HEK293 (cell line): Measurements from ENCODE around the gene LGALS1.
A peak's percentile ranks its signal among the peaks of the same experiment; 100 is the strongest.

Experiments used
- CTCF ChIP-seq: fragments of 450-650 bp; formaldehyde crosslinking; IDR thresholded peaks from 2 replicates; pipeline ENCODE4 v1.5.1; 2016; ENCODE audit warnings: missing biosample characterization, missing genetic modification characterization
- GLIS1 ChIP-seq: fragments of 450-650 bp; formaldehyde crosslinking; IDR thresholded peaks from 2 replicates; pipeline ENCODE4 v1.5.1; 2016; ENCODE audit warnings: missing biosample characterization, missing genetic modification characterization
- HIC1 ChIP-seq: fragments of 450-650 bp; formaldehyde crosslinking; IDR thresholded peaks from 2 replicates; pipeline ENCODE4 v1.5.1; 2016; ENCODE audit warnings: missing biosample characterization, missing genetic modification characterization
- PATZ1 ChIP-seq: fragments of 450-650 bp; formaldehyde crosslinking; IDR thresholded peaks from 2 replicates; pipeline ENCODE4 v1.5.1; 2016; ENCODE audit warnings: missing biosample characterization, missing genetic modification characterization
- PRDM10 ChIP-seq: fragments of 450-650 bp; formaldehyde crosslinking; IDR thresholded peaks from 2 replicates; pipeline ENCODE4 v1.5.1; 2016; ENCODE audit warnings: missing biosample characterization, missing genetic modification characterization
- RBAK ChIP-seq: fragments of 450-650 bp; formaldehyde crosslinking; IDR thresholded peaks from 2 replicates; pipeline ENCODE4 v1.5.1; 2016; ENCODE audit warnings: missing biosample characterization, missing genetic modification characterization
- REPIN1 ChIP-seq: fragments of 450-650 bp; formaldehyde crosslinking; IDR thresholded peaks from 2 replicates; pipeline ENCODE4 v1.5.1; 2017; ENCODE audit warnings: missing biosample characterization, missing genetic modification characterization, low read depth
- SP7 ChIP-seq: fragments of 450-650 bp; formaldehyde crosslinking; IDR thresholded peaks from 2 replicates; pipeline ENCODE4 v1.5.1; 2016; ENCODE audit warnings: missing biosample characterization, missing genetic modification characterization
- TRIM28 ChIP-seq: IDR thresholded peaks from 2 replicates; pipeline ENCODE4 v1.6.1; 2011; ENCODE audit warnings: low read length, control low read depth, borderline replicate concordance
- TSHZ1 ChIP-seq: fragments of 450-650 bp; formaldehyde crosslinking; IDR thresholded peaks from 2 replicates; pipeline ENCODE4 v1.5.1; 2016; ENCODE audit warnings: missing biosample characterization, missing genetic modification characterization, borderline replicate concordance
- ZBTB48 ChIP-seq: fragments of 450-650 bp; formaldehyde crosslinking; IDR thresholded peaks from 2 replicates; pipeline ENCODE4 v1.5.1; 2016; ENCODE audit warnings: missing biosample characterization, missing genetic modification characterization
- ZNF10 ChIP-seq: fragments of 450-650 bp; formaldehyde crosslinking; IDR thresholded peaks from 2 replicates; pipeline ENCODE4 v1.5.1; 2017; ENCODE audit warnings: missing biosample characterization, missing genetic modification characterization
- ZNF138 ChIP-seq: fragments of 450-650 bp; formaldehyde crosslinking; IDR thresholded peaks from 2 replicates; pipeline ENCODE4 v1.5.1; 2016; ENCODE audit warnings: missing biosample characterization, missing genetic modification characterization, borderline replicate concordance
- ZNF146 ChIP-seq: fragments of 450-650 bp; formaldehyde crosslinking; IDR thresholded peaks from 2 replicates; pipeline ENCODE4 v1.5.1; 2016; ENCODE audit warnings: missing biosample characterization, missing genetic modification characterization
- ZNF501 ChIP-seq: fragments of 450-650 bp; formaldehyde crosslinking; IDR thresholded peaks from 2 replicates; pipeline ENCODE4 v1.5.1; 2016; ENCODE audit warnings: missing biosample characterization, missing genetic modification characterization
- ZNF510 ChIP-seq: fragments of 450-650 bp; formaldehyde crosslinking; IDR thresholded peaks from 2 replicates; pipeline ENCODE4 v1.5.1; 2018; ENCODE audit warnings: mild to moderate bottlenecking, missing genetic modification characterization, missing biosample characterization; ENCODE audit not compliant: insufficient replicate concordance
- ZNF624 ChIP-seq: fragments of 450-650 bp; formaldehyde crosslinking; IDR thresholded peaks from 2 replicates; pipeline ENCODE4 v1.5.1; 2017; ENCODE audit warnings: missing biosample characterization, missing genetic modification characterization
- ZNF664 ChIP-seq: fragments of 450-650 bp; formaldehyde crosslinking; IDR thresholded peaks from 2 replicates; pipeline ENCODE4 v1.5.1; 2016; ENCODE audit warnings: missing biosample characterization, missing genetic modification characterization
- ZNF701 ChIP-seq: fragments of 450-650 bp; formaldehyde crosslinking; IDR thresholded peaks from 2 replicates; pipeline ENCODE4 v1.5.1; 2016; ENCODE audit warnings: missing biosample characterization, missing genetic modification characterization
- ZNF76 ChIP-seq: fragments of 450-650 bp; formaldehyde crosslinking; IDR thresholded peaks from 2 replicates; pipeline ENCODE4; 2016; ENCODE audit warnings: low read depth, missing biosample characterization, missing genetic modification characterization, borderline replicate concordance
- ZSCAN18 ChIP-seq: fragments of 450-650 bp; formaldehyde crosslinking; IDR thresholded peaks from 2 replicates; pipeline ENCODE4 v1.5.1; 2016; ENCODE audit warnings: missing biosample characterization, missing genetic modification characterization
- ZSCAN4 ChIP-seq: fragments of 450-650 bp; formaldehyde crosslinking; IDR thresholded peaks from 2 replicates; pipeline ENCODE4 v1.5.1; 2017; ENCODE audit warnings: missing biosample characterization, missing genetic modification characterization

LGALS1 gene

GRCh38 chr22:37633625-37634416 lies 41.6 kb upstream of the LGALS1 start (continued):
- TF ChIP-seq CTCF (peak; percentile 61), RBAK (tag by site-specific recombination) (no peak), ZNF664 (tag by site-specific recombination) (no peak), REPIN1 (tag by site-specific recombination) (no peak), PATZ1 (tag by site-specific recombination) (peak; percentile 80), TSHZ1 (tag by site-specific recombination) (no peak), ZSCAN18 (no peak), ZNF76 (no peak), GLIS1 (tag by site-specific recombination) (peak; percentile 97), ZNF501 (tag by site-specific recombination) (no peak), PRDM10 (peak; percentile 78), ZNF146 (tag by site-specific recombination) (no peak), ZNF138 (tag by site-specific recombination) (no peak), ZBTB48 (tag by site-specific recombination) (peak; percentile 93), ZNF510 (tag by site-specific recombination) (no peak), ZNF701 (no peak), TRIM28 (peak; percentile 55; the same call in 1 of the 2 replicates), SP7 (peak; percentile 48; the same call in 1 of the 2 replicates), ZNF624 (tag by site-specific recombination) (no peak), ZSCAN4 (tag by site-specific recombination) (no peak), HIC1 (tag by site-specific recombination) (peak; percentile 74), ZNF10 (tag by site-specific recombination) (no peak)
